CD4-positive, CD25-positive, alpha-beta regulatory T cell (primary cell): ENCODE measurements around the gene TSPAN16. TPM values are rescaled to one million over a fixed set of nuclear protein-coding genes. Genes with fewer than 3 reads are reported as not detected.

ENCODE experiments used
- ATAC-seq, 2 donors: fragments of 150-1000 bp; cut with Tn5 transposase; one replicate each; pipeline ENCODE4 v1.10.0; 2021; ENCODE audit warnings: low read depth in 2 of 2, moderate number of reproducible peaks in 2 of 2, moderate library complexity in 1 of 2
- DNase-seq, 3 donors: peaks; one replicate each; pipeline versions ENCODE4 v3.0.0 to v3.0.0-alpha.2; 2012 to 2022; ENCODE audit warnings: mixed read lengths in 1 of 3
- H3K27ac ChIP-seq: one replicate; pipeline ENCODE4 v1.7.0; 2013; ENCODE audit warnings: mild to moderate bottlenecking, low read length; ENCODE audit not compliant: insufficient read depth, poor library complexity, severe bottlenecking
- H3K27me3 ChIP-seq: one replicate; pipeline ENCODE4 v1.7.0; 2013; ENCODE audit warnings: low read length; ENCODE audit not compliant: control insufficient read depth, insufficient read depth
- H3K36me3 ChIP-seq: one replicate; pipeline ENCODE4 v1.7.0; 2013; ENCODE audit warnings: mild to moderate bottlenecking, low read length, moderate library complexity; ENCODE audit not compliant: control insufficient read depth, insufficient read depth
- H3K4me1 ChIP-seq: 2 replicates; pipeline ENCODE4 v1.7.0; 2013; ENCODE audit warnings: mild to moderate bottlenecking, low read length; ENCODE audit not compliant: insufficient read depth, control insufficient read depth, poor library complexity, severe bottlenecking
- H3K4me3 ChIP-seq: one replicate; pipeline ENCODE4 v1.7.0; 2013; ENCODE audit warnings: low read depth, mild to moderate bottlenecking, low read length, moderate library complexity
- H3K9me3 ChIP-seq, 2 experiments: 1 replicate in 1 of 2; 2 replicates in 1 of 2; pipeline ENCODE4 v1.7.0; 2013; ENCODE audit warnings: low read length in 2 of 2, mild to moderate bottlenecking in 1 of 2, moderate library complexity in 1 of 2; ENCODE audit not compliant: control insufficient read depth in 2 of 2
- H3K27ac Mint-ChIP-seq, 3 donors: one replicate each; pipeline ENCODE4 v1.8.0; 2020 to 2022; ENCODE audit warnings: mild to moderate bottlenecking in 3 of 3, mixed read lengths in 3 of 3, moderate library complexity in 2 of 3
- H3K27me3 Mint-ChIP-seq: one replicate; pipeline ENCODE4 v1.8.0; 2022; ENCODE audit warnings: mild to moderate bottlenecking, mixed read lengths
- H3K36me3 Mint-ChIP-seq: one replicate; pipeline ENCODE4 v1.8.0; 2020; ENCODE audit warnings: mixed read lengths
- H3K4me1 Mint-ChIP-seq, 4 donors: one replicate each; pipeline ENCODE4 v1.8.0; 2020 to 2022; ENCODE audit warnings: mixed read lengths in 4 of 4, mild to moderate bottlenecking in 1 of 4
- H3K4me3 Mint-ChIP-seq, 4 donors: one replicate each; pipeline ENCODE4 v1.8.0; 2020 to 2022; ENCODE audit warnings: mild to moderate bottlenecking in 4 of 4, mixed read lengths in 4 of 4, moderate library complexity in 3 of 4
- H3K9me3 Mint-ChIP-seq, 7 donors: one replicate each; pipeline ENCODE4 v1.8.0; 2020 to 2022; ENCODE audit warnings: mixed read lengths in 7 of 7, mild to moderate bottlenecking in 3 of 7, moderate library complexity in 2 of 7
- polyA plus RNA-seq, 4 donors: library from polyadenylated mRNA; unstranded; fragments of 300-500 nt; fragmentation: Illumina TruSeq; gene quantifications; one replicate each; pipeline ENCODE4 v1.2.3, GENCODE V29; 2021
- total RNA-seq: library from RNA; stranded (reverse); gene quantifications from one replicate; pipeline ENCODE4 v1.2.3, GENCODE V29; 2022

Gene TSPAN16
- total and polyA plus RNA-seq, 5 donors from 2014 or later: not detected

GRCh38 chr19:11263726-11264125, 32.2 kb upstream of the TSPAN16 start:
- peak overlapping the region in 1 of 4 donors; percentile 77 for H3K4me3 Mint-ChIP-seq
- peaks cover 0 to 6% (median 0%) of the 10 kb centered on the region in 4 donors for H3K4me1 Mint-ChIP-seq
- ATAC-seq: no peak
- peak overlapping the region in 1 of 3 donors; percentile 81 for H3K27ac Mint-ChIP-seq
- Histone ChIP-seq H3K27ac (no peak overlapping the region), H3K27me3 (peaks cover 5% of the 10 kb centered on the region), H3K9me3 (no peaks in the 10 kb centered on the region), H3K36me3 (no peaks in the 10 kb centered on the region), H3K4me3 (no peak overlapping the region), H3K4me1 (peaks cover 9% of the 10 kb centered on the region)
- H3K9me3 Mint-ChIP-seq: peaks cover 0 to 3% (median 0%) of the 10 kb centered on the region in 7 donors
- DNase-seq: no peak
- H3K36me3 Mint-ChIP-seq: no peaks in the 10 kb centered on the region
- H3K27me3 Mint-ChIP-seq: peaks cover 25% of the 10 kb centered on the region

DNA sequence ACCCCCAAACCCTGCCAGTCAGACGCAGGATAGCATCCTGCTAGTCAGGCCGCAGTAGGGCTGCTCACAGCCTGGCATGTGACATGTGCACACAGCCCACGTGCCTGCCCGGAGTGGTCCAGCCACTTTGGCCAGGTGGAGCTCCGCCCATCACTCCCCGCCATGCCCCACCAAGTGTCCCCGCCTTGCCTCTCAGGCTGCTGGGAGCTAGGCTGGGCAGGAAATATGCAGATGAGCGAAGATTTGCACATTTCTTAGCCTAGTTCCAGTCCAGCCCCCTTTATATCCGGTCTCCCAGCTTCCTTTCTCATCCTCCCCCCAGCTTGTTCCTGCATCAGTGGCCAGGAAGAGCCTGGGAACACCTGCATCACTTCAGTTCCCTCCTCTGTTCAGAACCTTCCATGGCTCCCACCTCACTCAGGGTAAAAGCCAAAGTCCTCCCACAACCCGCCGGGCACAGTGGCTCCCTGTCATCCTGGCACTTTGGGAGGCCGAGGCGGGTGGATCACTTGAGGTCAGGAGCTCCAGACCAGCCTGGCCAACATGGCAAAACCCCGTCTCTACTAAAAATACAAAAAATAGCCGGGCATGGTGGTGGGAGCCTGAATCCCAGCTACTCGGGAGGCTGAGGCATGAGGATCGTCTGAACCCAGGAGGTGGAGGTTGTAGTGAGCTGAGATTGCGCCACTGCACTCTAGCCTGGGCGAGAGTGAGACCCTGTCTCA, 31.3 kb upstream of the TSPAN16 start:
- H3K27me3 ChIP-seq: peaks cover 7% of the 10 kb centered on the region
- peak overlapping the region; percentile 44 to 78 (median 62) for H3K4me3 Mint-ChIP-seq

GRCh38 chr19:11265177-11265784, 30.7 kb upstream of the TSPAN16 start:
- Mint-ChIP-seq H3K27me3 (peaks cover 28% of the 10 kb centered on the region), H3K27ac (peak overlapping the region; percentile 34 to 81 (median 72))

More for the DNA sequence above, 31.3 kb upstream of the TSPAN16 start:
- ATAC-seq (no peak), DNase-seq (no peak)
- Histone ChIP-seq H3K4me3 (no peak overlapping the region), H3K4me1 (peaks cover 9% of the 10 kb centered on the region), H3K27ac (no peak overlapping the region), H3K9me3 (no peaks in the 10 kb centered on the region), H3K36me3 (no peaks in the 10 kb centered on the region)
- Mint-ChIP-seq H3K9me3 (peaks cover 0 to 3% (median 0%) of the 10 kb centered on the region in 7 donors), H3K36me3 (no peaks in the 10 kb centered on the region), H3K4me1 (peaks cover 0 to 6% (median 0%) of the 10 kb centered on the region in 4 donors), H3K27ac (peak overlapping the region in 2 of 3 donors; percentile 6 to 72), H3K27me3 (peaks cover 28% of the 10 kb centered on the region)

DNA sequence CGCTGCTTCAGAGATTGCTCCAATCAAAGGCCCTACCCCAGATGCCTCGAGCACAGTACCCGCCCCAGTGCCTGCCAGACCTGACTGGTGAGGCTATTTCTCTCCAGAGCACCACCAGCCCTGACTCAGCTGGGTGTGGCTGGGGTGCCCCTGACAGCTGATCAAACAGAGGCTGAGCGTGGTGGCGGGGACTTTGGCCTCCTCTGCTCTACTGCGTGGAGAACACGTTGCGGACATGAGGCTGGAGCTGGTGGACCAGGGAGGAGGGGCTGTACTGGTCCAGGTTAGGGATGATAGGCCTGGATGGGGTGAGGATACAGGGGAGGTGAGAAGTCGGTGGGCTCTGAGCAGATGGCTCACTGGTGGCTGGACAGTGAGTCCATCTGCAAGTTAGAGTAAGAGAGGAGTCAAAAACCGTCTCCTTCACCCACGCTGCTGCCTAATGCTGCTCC, 30.1 kb upstream of the TSPAN16 start:
- no peak overlapping the region for H3K27ac ChIP-seq
- peaks cover 7% of the 10 kb centered on the region for H3K27me3 ChIP-seq
- ATAC-seq: no peak
- Mint-ChIP-seq H3K36me3 (no peaks in the 10 kb centered on the region), H3K4me1 (peaks cover 0 to 6% (median 0%) of the 10 kb centered on the region in 4 donors), H3K9me3 (peaks cover 0 to 3% (median 0%) of the 10 kb centered on the region in 7 donors), H3K27ac (no peak overlapping the region), H3K27me3 (peaks cover 28% of the 10 kb centered on the region), H3K4me3 (no peak overlapping the region)
- H3K9me3 ChIP-seq: no peaks in the 10 kb centered on the region
- DNase-seq: no peak
- H3K4me1 ChIP-seq: peaks cover 9% of the 10 kb centered on the region
- no peak overlapping the region for H3K4me3 ChIP-seq
- no peaks in the 10 kb centered on the region for H3K36me3 ChIP-seq

More at GRCh38 chr19:11265177-11265784, 30.7 kb upstream of the TSPAN16 start:
- no peak for DNase-seq
- H3K36me3 Mint-ChIP-seq: no peaks in the 10 kb centered on the region
- peak overlapping the region in 2 of 4 donors; percentile 48 to 64 for H3K4me3 Mint-ChIP-seq
- H3K4me1 Mint-ChIP-seq: peaks cover 0 to 6% (median 0%) of the 10 kb centered on the region in 4 donors
- peaks cover 0 to 3% (median 0%) of the 10 kb centered on the region in 7 donors for H3K9me3 Mint-ChIP-seq
- H3K4me1 ChIP-seq: peaks cover 9% of the 10 kb centered on the region
- H3K4me3 ChIP-seq: no peak overlapping the region
- H3K36me3 ChIP-seq: no peaks in the 10 kb centered on the region
- no peaks in the 10 kb centered on the region for H3K9me3 ChIP-seq
- H3K27ac ChIP-seq: no peak overlapping the region
- ATAC-seq: no peak
- peaks cover 7% of the 10 kb centered on the region for H3K27me3 ChIP-seq

GRCh38 chr19:11267316-11268085, 28.5 kb upstream of the TSPAN16 start:
- Histone ChIP-seq H3K4me3 (no peak overlapping the region), H3K4me1 (peaks cover 3% of the 10 kb centered on the region), H3K27ac (no peak overlapping the region), H3K9me3 (no peaks in the 10 kb centered on the region), H3K36me3 (no peaks in the 10 kb centered on the region), H3K27me3 (peaks cover 7% of the 10 kb centered on the region)
- no peak overlapping the region for H3K27ac Mint-ChIP-seq
- ATAC-seq (no peak), DNase-seq (no peak)
- peak overlapping the region in 1 of 4 donors; percentile 68 for H3K4me3 Mint-ChIP-seq
- peaks cover 0 to 4% (median 0%) of the 10 kb centered on the region in 4 donors for H3K4me1 Mint-ChIP-seq
- H3K27me3 Mint-ChIP-seq: peaks cover 28% of the 10 kb centered on the region
- H3K36me3 Mint-ChIP-seq: no peaks in the 10 kb centered on the region
- peaks cover 0 to 3% (median 0%) of the 10 kb centered on the region in 7 donors for H3K9me3 Mint-ChIP-seq

DNA sequence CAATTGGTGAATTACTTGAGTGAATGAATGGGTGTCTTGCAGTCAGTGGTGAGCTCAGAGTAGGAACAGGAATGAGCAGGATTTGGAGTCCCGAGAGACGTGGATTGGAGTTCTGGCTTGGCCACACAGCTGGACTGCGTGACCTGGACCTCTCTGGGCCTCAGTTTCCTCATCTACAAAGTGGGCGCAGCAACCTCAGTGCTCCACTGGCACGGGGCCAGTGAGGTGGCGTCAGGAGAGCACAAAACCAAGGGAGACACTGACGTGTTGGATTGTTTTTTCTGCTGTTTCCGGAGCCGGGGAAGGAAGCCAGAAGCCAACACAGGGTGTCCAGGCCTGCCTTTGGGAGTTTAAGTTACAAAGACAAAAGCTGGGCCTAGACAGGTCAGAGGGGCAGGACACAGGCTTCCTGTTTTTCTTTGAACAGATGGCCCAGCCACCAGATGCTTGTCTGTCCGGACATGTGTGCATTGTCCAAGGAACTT, 27.1 kb upstream of the TSPAN16 start:
- DNase-seq: no peak
- H3K4me3 ChIP-seq: no peak overlapping the region
- no peaks in the 10 kb centered on the region for H3K4me1 ChIP-seq
- no peak overlapping the region for H3K27ac ChIP-seq
- H3K9me3 ChIP-seq: no peaks in the 10 kb centered on the region
- no peaks in the 10 kb centered on the region for H3K36me3 ChIP-seq
- Mint-ChIP-seq H3K27ac (no peak overlapping the region), H3K36me3 (no peaks in the 10 kb centered on the region), H3K4me3 (no peak overlapping the region), H3K4me1 (peaks cover 0 to 5% (median 0%) of the 10 kb centered on the region in 4 donors), H3K27me3 (peaks cover 28% of the 10 kb centered on the region), H3K9me3 (peaks cover 0 to 3% (median 0%) of the 10 kb centered on the region in 7 donors)
- peaks cover 2% of the 10 kb centered on the region for H3K27me3 ChIP-seq
- no peak for ATAC-seq

- H3K4me1 ChIP-seq: no peaks in the 10 kb centered on the region
- H3K4me3 Mint-ChIP-seq: no peak overlapping the region
- H3K9me3 ChIP-seq: no peaks in the 10 kb centered on the region
- no peak for DNase-seq
- H3K27ac ChIP-seq: no peak overlapping the region
- H3K4me3 ChIP-seq: no peak overlapping the region
- no peaks in the 10 kb centered on the region for H3K36me3 Mint-ChIP-seq
- H3K4me1 Mint-ChIP-seq: peaks cover 0 to 5% (median 0%) of the 10 kb centered on the region in 4 donors
- H3K27ac Mint-ChIP-seq: peak overlapping the region in 1 of 3 donors; percentile 38
- H3K27me3 Mint-ChIP-seq: peaks cover 28% of the 10 kb centered on the region
- peaks cover 0 to 3% (median 0%) of the 10 kb centered on the region in 7 donors for H3K9me3 Mint-ChIP-seq
- ATAC-seq: no peak
- H3K27me3 ChIP-seq: peaks cover 2% of the 10 kb centered on the region
- no peaks in the 10 kb centered on the region for H3K36me3 ChIP-seq
These were observed 26.6 kb upstream of the TSPAN16 start for GRCh38 chr19:11269408-11269807.
